Renal cortex interstitium (tissue), 15 donors: ENCODE measurements around the gene PGRMC2. TPM values are rescaled to one million over a fixed set of nuclear protein-coding genes. Genes with fewer than 3 reads are reported as not detected.

Source experiments
- DNase-seq, 11 donors: peaks; one replicate each; pipeline ENCODE4 v3.0.0-alpha.2; 2013; ENCODE audit warnings: low read depth in 9 of 11, low spot score in 4 of 11; ENCODE audit errors: extremely low read depth in 1 of 11
- long read RNA-seq, 16 experiments: transcript quantifications; one replicate each; lab custom pipeline, GENCODE V29; 2026
- polyA plus RNA-seq, 3 donors: library from polyadenylated mRNA; unstranded; fragments of 120-200 nt; gene quantifications; one replicate each; pipeline ENCODE4 v1.2.1, GENCODE V29; 2013; ENCODE audit not compliant: insufficient read length in 3 of 3

The PGRMC2 gene, protein sequence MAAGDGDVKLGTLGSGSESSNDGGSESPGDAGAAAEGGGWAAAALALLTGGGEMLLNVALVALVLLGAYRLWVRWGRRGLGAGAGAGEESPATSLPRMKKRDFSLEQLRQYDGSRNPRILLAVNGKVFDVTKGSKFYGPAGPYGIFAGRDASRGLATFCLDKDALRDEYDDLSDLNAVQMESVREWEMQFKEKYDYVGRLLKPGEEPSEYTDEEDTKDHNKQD
- 100 to 1,000 TPM; 116 to 134 (median 117) TPM for polyA plus RNA-seq
- long read RNA-seq, donor 1, transcript PGRMC2-208 (3 exons, 3,783 nt): major isoform, 32 of 42 reads
- long read RNA-seq, donor 1, partial matches to known transcripts: 6 of 42 reads
- long read RNA-seq, donor 1, other reads (novel, unspliced or antisense): 0 of 42 reads
- long read RNA-seq, donor 2, transcript PGRMC2-208 (3 exons, 3,783 nt): major isoform, 34 of 43 reads
- long read RNA-seq, donor 2, partial matches to known transcripts: 7 of 43 reads
- long read RNA-seq, donor 2, other reads (novel, unspliced or antisense): 0 of 43 reads
- long read RNA-seq, donor 3, transcript PGRMC2-208 (3 exons, 3,783 nt): major isoform, 84 of 123 reads
- long read RNA-seq, donor 3, partial matches to known transcripts: 34 of 123 reads
- long read RNA-seq, donor 3, other reads (novel, unspliced or antisense): 0 of 123 reads
- long read RNA-seq, donor 4, transcript PGRMC2-208 (3 exons, 3,783 nt): major isoform, 53 of 67 reads
- long read RNA-seq, donor 4, partial matches to known transcripts: 13 of 67 reads
- long read RNA-seq, donor 4, other reads (novel, unspliced or antisense): 0 of 67 reads
- long read RNA-seq, donor 5: 0 reads
- long read RNA-seq, donor 6, transcript PGRMC2-202 (2 exons, 2,858 nt): minor isoform, 8 of 56 reads
- long read RNA-seq, donor 6, transcript PGRMC2-208 (3 exons, 3,783 nt): major isoform, 42 of 56 reads
- long read RNA-seq, donor 6, partial matches to known transcripts: 5 of 56 reads
- long read RNA-seq, donor 6, other reads (novel, unspliced or antisense): 0 of 56 reads
- long read RNA-seq, donor 7, transcript PGRMC2-202 (2 exons, 2,858 nt): minor isoform, 10 of 65 reads
- long read RNA-seq, donor 7, transcript PGRMC2-208 (3 exons, 3,783 nt): major isoform, 49 of 65 reads
- long read RNA-seq, donor 7, partial matches to known transcripts: 6 of 65 reads
- long read RNA-seq, donor 7, other reads (novel, unspliced or antisense): 0 of 65 reads
- long read RNA-seq, donor 8: 0 reads
- long read RNA-seq, donor 9, transcript PGRMC2-208 (3 exons, 3,783 nt): major isoform, 59 of 63 reads
- long read RNA-seq, donor 9, partial matches to known transcripts: 0 of 63 reads
- long read RNA-seq, donor 9, other reads (novel, unspliced or antisense): 0 of 63 reads
- long read RNA-seq, donor 10, transcript PGRMC2-202 (2 exons, 2,858 nt): minor isoform, 6 of 62 reads
- long read RNA-seq, donor 10, transcript PGRMC2-208 (3 exons, 3,783 nt): major isoform, 49 of 62 reads
- long read RNA-seq, donor 10, partial matches to known transcripts: 7 of 62 reads
- long read RNA-seq, donor 10, other reads (novel, unspliced or antisense): 0 of 62 reads
- long read RNA-seq, donor 11, transcript PGRMC2-208 (3 exons, 3,783 nt): major isoform, 58 of 72 reads
- long read RNA-seq, donor 11, partial matches to known transcripts: 14 of 72 reads
- long read RNA-seq, donor 11, other reads (novel, unspliced or antisense): 0 of 72 reads
- long read RNA-seq, donor 12, transcript PGRMC2-208 (3 exons, 3,783 nt): major isoform, 18 of 27 reads
- long read RNA-seq, donor 12, partial matches to known transcripts: 5 of 27 reads
- long read RNA-seq, donor 12, other reads (novel, unspliced or antisense): 0 of 27 reads
- long read RNA-seq, donor 13: 0 reads
- long read RNA-seq, donor 14, transcript PGRMC2-208 (3 exons, 3,783 nt): major isoform, 49 of 51 reads
- long read RNA-seq, donor 14, partial matches to known transcripts: 0 of 51 reads
- long read RNA-seq, donor 14, other reads (novel, unspliced or antisense): 0 of 51 reads
- long read RNA-seq, donor 15, transcript PGRMC2-208 (3 exons, 3,783 nt): major isoform, 31 of 46 reads
- long read RNA-seq, donor 15, partial matches to known transcripts: 13 of 46 reads
- long read RNA-seq, donor 15, other reads (novel, unspliced or antisense): 0 of 46 reads
- long read RNA-seq, donor 16, transcript PGRMC2-208 (3 exons, 3,783 nt): major isoform, 231 of 288 reads
- long read RNA-seq, donor 16, transcript PGRMC2-202 (2 exons, 2,858 nt): minor isoform, 9 of 288 reads
- long read RNA-seq, donor 16, partial matches to known transcripts: 48 of 288 reads
- long read RNA-seq, donor 16, other reads (novel, unspliced or antisense): 0 of 288 reads

DNA sequence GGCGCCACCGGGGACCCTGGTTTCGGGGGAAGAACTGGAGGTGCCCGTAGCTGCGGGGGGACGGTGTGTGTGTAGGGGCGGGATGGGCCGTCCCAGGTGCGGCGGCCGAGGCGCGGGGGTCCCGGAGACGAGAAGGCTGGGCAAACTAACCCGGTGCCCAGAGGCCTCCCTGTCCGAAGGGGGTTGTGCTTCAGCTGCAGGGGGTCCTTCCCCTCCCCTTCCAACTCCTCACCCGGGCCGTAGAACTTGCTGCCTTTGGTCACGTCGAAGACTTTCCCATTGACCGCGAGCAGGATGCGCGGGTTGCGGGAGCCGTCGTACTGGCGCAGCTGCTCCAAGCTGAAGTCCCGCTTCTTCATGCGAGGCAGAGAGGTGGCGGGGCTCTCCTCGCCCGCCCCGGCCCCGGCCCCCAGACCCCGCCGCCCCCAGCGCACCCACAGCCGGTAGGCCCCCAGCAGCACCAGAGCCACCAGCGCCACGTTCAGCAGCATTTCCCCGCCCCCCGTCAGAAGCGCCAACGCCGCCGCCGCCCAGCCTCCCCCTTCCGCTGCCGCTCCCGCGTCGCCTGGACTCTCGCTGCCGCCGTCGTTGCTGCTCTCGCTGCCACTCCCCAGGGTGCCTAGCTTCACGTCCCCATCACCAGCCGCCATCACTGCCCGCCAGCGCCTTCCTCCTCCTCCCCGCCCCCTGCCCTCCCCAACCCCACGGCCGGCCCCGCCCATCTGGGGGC is at the start of gene PGRMC2:
TSS of gene PGRMC2 (minus strand) at position 673 of the 730 bp plus-strand sequence. CDS start at position 650, 23 bp downstream.
- DNase-seq: peak in 5 of 11 donors; percentile 24 to 38 (median 26)

DNA sequence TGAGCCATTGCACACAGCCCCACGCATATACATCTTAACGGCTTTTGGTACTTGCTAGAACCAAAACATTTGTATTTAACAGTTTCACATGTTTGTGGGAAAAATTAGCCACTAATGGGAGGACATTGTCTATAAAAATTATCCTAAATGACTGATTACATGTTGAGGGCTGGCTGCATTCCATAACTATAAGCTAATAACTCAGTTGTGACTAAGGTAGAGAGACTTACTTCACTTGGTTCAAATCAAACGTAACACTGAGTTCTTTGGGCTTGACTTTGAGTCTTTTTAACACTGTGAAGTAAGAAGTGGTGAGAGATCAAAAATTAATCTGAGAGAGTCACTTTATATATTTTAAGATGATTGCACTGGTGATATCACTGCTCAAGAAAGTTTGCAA is 47.9 kb upstream of the PGRMC2 start:
- DNase-seq: no peak

DNA sequence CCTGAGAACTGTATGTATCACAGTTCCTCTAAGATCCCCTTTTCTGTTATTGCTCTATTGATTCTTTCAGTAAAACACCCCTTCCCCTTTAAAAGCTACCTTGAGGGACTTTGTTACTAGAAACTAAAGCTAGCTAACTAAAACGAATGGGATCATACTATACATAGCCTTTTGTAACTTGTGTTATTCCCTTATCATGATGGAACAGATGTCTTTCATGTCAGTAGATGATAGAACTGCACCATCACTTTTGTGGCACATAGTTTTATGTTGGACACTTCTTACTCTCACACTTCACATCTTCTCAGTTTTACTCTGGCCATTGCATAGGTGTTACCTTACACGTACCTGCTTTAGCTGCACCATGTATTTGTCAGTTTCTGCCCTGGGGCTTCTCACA is 46.6 kb upstream of the PGRMC2 start:
- DNase-seq: no peak

DNA sequence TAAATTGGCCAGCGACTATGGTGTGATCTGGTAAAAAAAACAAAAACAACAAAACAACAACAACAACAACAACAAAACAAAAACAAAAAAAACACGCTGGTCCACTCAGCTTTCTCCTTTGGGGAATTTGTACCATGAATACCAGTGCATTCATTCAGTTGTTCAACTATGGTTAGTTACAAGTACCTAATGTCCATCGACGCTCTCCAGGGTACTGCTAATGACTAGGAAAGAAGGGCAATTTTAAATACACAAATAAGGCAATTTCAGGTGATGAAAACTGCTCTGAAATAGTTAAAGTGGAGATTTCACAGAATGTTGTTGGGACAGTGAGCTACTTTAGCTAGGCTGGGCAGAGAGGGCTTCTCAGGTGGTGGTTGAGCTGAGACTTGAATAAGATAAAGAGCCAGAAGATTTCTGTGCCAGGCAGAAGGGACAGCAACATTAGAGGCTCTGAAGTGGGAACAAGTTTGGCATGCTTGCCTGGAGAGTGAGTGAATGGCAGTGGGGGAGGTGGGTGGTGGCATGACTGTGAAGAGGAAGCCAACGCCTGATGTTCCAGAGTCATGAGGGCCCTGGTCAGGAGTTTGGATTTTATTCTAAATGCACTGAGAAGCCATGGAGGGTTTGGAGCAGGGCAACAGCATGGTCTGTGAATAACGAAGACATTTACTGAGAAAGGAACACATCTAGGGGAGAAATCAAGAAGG is 45.9 kb upstream of the PGRMC2 start:
- no peak for DNase-seq

DNA sequence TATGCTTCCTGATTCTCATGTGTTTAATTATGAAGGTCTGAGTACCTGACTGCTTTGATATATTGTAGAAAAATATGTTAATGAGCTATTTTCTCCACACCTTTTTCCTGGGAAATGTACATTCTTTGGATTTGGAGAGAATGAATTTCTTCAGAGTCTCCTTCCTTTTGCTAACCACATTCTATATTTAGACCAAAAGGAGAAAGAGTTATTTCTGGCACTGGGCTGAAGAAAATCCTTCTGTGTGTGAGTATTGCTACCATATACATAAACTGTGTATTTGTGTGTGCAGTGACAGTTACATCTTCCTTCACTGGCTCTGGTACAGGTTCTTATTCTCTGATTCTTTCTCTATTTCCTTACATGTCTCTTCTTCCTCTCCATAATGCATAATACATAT is 44.5 kb upstream of the PGRMC2 start:
- no peak for DNase-seq

DNA sequence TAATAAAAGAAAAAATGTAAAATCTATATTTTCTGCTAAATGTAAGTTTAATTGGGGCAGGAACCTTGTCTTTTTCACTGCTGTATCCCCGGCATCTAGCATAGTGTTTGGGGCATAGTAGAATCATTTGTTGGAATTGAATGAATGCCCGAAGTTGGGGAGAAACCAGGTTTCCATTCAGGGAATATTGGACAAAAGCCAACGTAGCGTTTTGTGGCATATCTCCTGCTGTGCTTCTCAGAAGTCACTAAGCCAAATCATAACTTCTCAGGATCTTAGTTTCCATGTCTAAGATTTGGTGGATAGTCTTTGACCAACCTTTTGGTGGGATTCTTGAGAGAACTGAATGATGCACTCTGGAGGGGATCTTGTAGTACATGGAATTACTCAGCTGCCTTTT is 42.0 kb upstream of the PGRMC2 start:
- DNase-seq: no peak

DNA sequence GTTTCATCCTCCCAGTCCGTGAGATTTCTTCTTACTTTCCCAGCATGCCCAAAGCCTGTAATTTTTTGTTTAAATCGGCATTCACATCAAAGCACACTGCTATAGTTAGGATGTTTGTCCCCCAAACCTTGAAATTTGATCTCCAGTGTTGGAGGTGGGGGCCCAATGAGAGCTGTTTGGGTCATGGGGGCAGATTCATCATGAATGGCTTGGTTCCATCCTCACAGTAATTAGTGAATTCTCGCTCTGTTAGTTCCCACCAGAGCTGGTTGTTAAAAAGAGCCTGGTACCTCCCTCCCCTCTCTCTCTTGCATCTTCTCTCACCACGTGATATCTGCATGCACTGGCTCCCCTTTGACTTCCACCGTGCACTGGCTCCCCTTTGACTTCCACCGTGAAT is 40.5 kb upstream of the PGRMC2 start:
- DNase-seq: no peak

DNA sequence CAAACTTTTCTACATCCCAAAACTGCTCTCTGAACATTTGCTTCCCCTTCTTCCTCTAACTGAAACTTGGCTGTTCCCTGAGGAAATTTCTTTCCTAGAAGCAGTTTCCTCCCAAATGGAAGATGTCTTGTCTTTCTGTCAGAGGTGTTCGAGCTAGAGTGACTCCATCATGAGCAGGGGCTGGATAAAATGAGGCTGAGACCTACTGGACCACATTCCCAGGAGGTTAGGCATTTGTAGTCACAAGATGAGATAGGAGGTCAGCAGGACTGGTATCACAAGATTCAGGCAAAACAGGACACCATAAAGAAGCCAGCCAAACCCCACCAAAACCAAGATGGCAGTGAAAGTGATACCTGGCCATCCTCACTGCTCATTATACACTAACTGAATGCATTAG is 35.8 kb upstream of the PGRMC2 start:
- DNase-seq: no peak

DNA sequence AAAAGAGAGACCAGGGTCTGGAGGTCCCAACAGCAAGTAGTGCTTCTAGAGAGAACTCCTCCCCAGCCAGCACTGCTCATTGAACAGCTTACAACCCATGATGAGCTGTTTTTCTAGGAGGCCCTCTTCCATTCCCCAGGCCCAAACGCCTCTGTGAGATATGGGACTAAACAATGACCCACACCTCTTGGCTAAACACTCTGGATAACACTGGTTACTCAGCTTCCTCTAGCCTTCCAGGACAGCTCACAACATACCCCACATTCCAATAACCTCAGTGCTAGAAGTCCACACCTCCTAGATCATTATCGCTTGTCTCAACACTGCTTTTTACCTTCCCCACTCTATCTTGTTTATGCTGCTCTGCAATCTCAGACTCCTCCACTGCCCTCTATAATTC is 35.4 kb upstream of the PGRMC2 start:
- no peak for DNase-seq

DNA sequence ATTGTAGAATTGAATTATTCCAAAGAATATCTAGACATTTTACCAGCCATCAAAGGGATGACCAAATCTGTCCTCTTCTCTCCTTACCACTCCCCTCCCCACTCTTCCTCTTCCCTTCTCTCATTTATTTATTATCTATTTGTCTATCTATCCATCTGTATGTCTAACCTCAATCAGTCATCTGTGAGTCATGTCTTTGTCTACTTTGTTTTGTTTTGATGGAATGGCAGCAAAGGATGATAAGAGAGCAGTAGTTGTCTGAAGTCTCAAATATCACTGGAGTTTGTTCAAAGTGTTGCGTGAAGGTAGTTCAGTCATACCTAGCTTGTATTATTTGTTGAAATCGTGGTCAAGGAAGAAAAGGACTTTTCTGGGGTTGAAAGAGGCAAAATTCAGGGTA is 34.7 kb upstream of the PGRMC2 start:
- DNase-seq: no peak

DNA sequence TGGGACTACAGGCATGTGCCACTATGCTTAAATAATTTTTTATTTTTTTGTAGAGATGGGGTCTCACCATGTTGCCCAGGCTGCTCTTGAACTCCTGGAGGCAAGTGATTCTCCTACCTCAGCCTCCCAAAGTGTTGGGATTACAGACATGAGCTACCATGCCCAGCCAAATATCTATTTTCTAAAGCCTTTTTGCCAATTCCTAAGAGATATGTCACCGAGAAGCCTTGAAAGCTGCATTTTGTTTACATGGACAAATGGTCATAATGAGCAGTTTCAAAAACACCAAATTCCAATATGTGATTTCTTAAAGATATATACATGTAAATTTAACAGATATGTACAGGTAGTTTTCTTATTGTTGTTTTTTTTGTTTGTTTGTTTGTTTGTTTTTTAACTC is 33.0 kb upstream of the PGRMC2 start:
- no peak for DNase-seq

DNA sequence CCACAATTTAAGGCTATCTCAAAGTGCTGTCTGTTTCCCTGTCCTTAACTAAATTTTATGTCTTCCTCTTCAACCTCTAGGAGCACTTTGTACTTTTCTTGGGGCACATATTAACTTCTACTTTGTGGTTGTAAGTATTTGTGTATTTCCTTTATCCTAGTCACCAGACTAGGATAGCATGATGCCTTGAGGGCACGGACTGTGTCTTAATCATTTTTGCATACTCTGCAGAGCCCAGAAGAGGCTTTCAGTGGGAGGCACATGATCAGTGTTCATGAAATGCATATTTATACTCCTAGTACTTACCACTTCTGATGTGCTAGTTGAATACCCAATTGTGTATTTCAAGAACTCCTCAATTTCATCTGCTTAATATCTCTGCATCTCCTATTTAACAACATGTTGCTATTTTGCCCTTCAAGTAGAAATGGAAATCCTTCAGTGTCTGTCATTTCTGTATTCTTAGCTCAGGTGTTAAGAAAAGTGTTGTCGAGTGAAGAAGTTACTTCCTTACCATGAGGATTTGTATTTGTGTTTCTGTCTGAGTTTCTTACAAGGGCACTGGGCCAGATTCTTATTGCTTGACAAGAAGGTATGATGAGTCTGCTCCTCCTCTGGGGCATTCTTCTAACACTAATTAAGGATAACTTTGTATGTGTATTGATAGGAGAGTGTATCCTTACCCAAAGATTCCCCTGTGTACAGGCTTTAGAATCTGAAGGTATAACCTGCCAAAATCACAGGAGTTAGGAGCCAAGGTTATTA is 28.3 kb upstream of the PGRMC2 start:
- DNase-seq: no peak

DNA sequence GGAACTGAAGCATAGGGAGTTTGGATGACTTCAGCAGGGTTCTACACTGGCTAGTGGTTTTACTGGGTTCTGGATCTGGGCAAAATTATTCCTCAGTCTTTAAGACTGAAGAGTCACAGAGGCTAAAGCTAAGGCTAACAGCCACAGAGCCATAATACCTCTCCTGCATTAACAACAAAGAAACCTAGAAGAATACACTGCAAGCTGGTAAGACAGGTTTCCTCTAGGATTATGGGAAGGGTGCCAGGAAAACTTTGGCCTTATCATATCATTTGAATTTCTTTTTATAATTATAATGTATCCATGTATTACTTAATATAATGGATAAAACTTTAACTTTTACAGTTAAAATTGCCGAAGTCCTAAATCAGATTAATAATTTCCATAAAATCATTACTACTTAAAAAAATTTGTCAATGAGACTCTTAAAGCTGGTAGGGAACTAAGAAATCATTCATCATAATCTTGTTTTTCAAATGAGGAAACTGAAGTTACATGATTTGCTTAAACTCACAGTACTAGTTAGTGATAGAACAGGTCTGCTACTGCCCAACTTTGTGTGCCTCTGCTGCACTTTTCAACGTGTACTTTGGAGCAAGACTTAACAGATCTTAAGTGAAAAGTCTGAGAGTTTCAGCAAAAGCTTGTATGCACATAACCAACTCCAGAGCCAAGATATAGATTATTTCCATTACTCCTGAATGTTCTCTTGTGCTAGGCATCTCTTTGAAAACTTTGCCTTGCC is 24.2 kb upstream of the PGRMC2 start:
- peak in 1 of 11 donors; percentile 7 for DNase-seq

DNA sequence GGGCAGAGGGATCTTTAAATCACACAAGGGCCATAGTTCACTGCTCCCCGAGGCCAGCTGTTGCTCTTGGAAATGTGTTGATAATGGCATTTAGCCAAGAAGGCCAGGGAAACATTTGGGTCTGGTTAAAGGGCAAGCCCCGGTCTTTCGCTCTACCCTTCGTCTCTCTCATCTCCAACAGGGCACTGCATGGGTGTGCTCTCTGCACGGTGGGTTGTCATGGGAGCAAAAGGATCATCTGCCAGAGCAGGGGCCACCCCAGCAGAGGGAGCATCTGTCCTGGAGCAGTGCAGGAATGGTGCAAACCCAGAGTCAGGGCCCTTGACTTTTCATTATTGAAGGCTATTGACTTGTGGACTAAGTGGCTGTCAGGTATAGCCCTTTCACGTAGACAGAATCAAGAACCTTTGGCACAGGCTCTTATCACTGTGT is 22.7 kb upstream of the PGRMC2 start:
- peak in 6 of 11 donors; percentile 4 to 36 (median 16) for DNase-seq
